Measurements from ENCODE around the gene UBAP1. TPM values are rescaled to one million over a fixed set of nuclear protein-coding genes. Genes with fewer than 3 reads are reported as not detected.

Gene UBAP1
- total RNA-seq, 1 experiment from 2014 or later, result 22.6 TPM

DNA sequence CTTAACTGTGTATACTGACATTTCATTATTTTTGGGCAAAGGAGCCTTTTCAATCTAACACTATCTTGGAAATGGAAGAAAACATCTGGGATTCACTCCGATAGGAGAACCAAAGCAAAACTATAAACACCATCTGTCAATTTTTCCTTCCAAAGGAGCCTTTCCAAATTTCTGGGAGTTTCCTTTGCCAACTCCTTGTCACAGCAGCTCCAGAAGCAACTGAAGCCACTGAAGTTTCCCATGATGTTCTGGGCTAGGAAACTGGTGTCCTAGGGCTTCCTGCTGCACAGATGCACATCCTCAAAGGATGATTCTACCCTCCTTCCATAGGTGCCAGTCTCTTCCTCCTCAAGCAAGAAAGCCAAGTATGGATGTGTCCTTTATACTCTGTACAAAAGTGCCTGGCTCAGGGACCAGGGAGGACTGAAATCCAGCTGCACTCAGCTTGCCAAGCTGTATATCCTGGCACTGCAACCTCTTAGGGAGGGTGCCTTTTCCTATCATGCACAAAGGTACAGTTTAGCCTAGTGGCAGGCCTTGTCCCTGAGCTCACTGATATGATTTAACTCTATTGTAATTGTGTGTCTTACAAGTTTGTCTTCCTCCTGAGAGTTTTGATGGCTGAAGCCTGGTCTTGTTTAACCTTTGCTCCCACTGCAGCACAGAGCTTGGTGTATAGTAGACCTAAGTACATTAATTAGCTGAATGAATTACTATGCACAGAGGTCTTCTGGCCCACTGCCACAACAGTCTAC, 8.4 kb upstream of the UBAP1 start:
- no peaks in the 10 kb centered on the region for H3K79me2 ChIP-seq (ENCODE audit: low read length)
- H2AFZ ChIP-seq (ENCODE audit: low read length), result peak overlapping the region; percentile 63; the same call in 1 of the 2 replicates

DNA sequence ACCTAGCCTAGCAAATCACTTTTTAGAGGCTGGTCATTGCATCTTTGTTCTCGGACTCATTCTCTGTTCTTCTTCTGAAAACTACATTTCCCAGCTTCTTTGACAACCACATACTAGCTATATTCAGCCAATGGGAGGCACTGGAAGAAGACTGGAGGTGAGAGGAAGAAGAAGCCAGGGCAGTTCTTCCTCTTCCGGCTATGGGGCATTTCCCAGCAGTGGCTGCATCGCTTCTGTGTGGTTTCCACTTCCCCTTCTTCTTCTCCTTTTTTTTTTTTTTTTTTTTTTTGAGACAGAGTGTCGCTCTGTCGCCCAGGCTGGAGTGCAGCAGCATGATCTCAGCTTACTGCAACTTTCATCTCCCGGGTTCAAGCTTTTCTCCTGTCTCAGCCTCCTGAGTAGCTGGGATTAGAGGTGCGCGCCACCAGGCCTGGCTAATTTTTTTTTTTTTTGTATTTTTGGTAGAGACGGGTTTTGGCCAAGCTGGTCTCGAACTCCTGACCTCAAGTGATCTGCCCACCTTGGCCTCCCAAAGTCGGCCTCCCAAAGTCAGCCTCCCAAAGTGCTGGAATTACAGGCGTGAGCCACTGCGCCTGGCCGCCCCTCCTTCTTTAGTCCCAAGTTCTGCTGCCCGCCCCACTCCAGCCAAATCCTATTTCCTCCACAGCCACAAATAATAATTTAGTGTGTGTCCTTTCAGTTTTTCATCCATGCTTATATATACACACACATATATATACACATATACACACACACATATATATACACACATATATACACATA, 6.9 kb upstream of the UBAP1 start:
- Histone ChIP-seq H3K36me3 (ENCODE audit: insufficient read depth, low read length) (no peaks in the 10 kb centered on the region), H3K9ac (ENCODE audit: low read length) (peak overlapping the region; percentile 41), H3K79me2 (ENCODE audit: low read length) (no peaks in the 10 kb centered on the region), H3K4me1 (ENCODE audit: low read length) (peaks cover 10% of the 10 kb centered on the region), H3K9me3 (ENCODE audit: low read length) (no peaks in the 10 kb centered on the region), H3K9me2 (replicated peaks; ENCODE audit: insufficient read depth, low read length) (no peaks in the 10 kb centered on the region), H3K27me3 (ENCODE audit: low read length) (no peaks in the 10 kb centered on the region), H3K4me2 (ENCODE audit: low read depth, low read length, poor library complexity, severe bottlenecking) (peak overlapping the region; percentile 54), H3K4me3 (ENCODE audit: low read length) (peak overlapping the region; percentile 30; the same call in 1 of the 2 replicates), H4K20me1 (ENCODE audit: insufficient read depth, low read depth, low read length) (no peaks in the 10 kb centered on the region), H3K27ac (ENCODE audit: low read length) (no peak overlapping the region), H2AFZ (ENCODE audit: low read length) (peak overlapping the region; percentile 83)
- DNase-seq, result peak; percentile 88

More for the DNA sequence above, 8.4 kb upstream of the UBAP1 start:
- Histone ChIP-seq H3K4me1 (ENCODE audit: low read length) (peaks cover 10% of the 10 kb centered on the region), H4K20me1 (ENCODE audit: insufficient read depth, low read depth, low read length) (no peaks in the 10 kb centered on the region), H3K36me3 (ENCODE audit: insufficient read depth, low read length) (no peaks in the 10 kb centered on the region), H3K27me3 (ENCODE audit: low read length) (no peaks in the 10 kb centered on the region), H3K4me3 (ENCODE audit: low read length) (no peak overlapping the region), H3K4me2 (ENCODE audit: low read depth, low read length, poor library complexity, severe bottlenecking) (no peak overlapping the region), H3K9me2 (replicated peaks; ENCODE audit: insufficient read depth, low read length) (no peaks in the 10 kb centered on the region), H3K9me3 (ENCODE audit: low read length) (no peaks in the 10 kb centered on the region), H3K9ac (ENCODE audit: low read length) (no peak overlapping the region), H3K27ac (ENCODE audit: low read length) (no peak overlapping the region)
- no peak for DNase-seq

DNA sequence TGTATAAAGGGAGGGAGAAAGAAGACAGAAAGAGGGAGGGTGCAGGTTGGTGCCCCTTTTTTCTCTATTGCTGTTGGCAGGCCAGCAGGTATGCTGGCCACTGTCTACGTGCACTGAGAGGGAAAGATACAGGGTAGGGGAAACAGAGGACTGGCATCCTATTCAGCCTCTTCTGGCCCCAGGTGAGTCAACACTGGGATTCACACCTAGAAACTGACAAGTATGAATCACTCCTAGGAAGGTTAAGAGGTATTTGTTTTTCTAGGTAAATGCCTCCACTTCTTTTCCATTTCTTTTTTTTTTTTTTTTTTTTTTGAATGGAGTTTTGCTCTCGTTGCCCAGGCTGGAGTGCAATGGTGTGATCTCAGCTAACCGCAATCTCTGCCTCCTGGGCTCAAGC, 2.8 kb upstream of the UBAP1 start:
- no peaks in the 10 kb centered on the region for H4K20me1 ChIP-seq (ENCODE audit: insufficient read depth, low read depth, low read length)
- peaks cover 25% of the 10 kb centered on the region for H3K4me1 ChIP-seq (ENCODE audit: low read length)
- H3K27me3 ChIP-seq (ENCODE audit: low read length), result no peaks in the 10 kb centered on the region
- no peaks in the 10 kb centered on the region for H3K36me3 ChIP-seq (ENCODE audit: insufficient read depth, low read length)
- H3K9me3 ChIP-seq (ENCODE audit: low read length), result no peaks in the 10 kb centered on the region
- no peak overlapping the region for H3K9ac ChIP-seq (ENCODE audit: low read length)
- peaks cover 26% of the 10 kb centered on the region for H3K79me2 ChIP-seq (ENCODE audit: low read length)
- H3K27ac ChIP-seq (ENCODE audit: low read length), result no peak overlapping the region
- H3K4me3 ChIP-seq (ENCODE audit: low read length), result no peak overlapping the region
- H3K9me2 ChIP-seq (replicated peaks; ENCODE audit: insufficient read depth, low read length), result no peaks in the 10 kb centered on the region
- no peak overlapping the region for H2AFZ ChIP-seq (ENCODE audit: low read length)
- H3K4me2 ChIP-seq (ENCODE audit: low read depth, low read length, poor library complexity, severe bottlenecking), result no peak overlapping the region
- DNase-seq, result no peak

DNA sequence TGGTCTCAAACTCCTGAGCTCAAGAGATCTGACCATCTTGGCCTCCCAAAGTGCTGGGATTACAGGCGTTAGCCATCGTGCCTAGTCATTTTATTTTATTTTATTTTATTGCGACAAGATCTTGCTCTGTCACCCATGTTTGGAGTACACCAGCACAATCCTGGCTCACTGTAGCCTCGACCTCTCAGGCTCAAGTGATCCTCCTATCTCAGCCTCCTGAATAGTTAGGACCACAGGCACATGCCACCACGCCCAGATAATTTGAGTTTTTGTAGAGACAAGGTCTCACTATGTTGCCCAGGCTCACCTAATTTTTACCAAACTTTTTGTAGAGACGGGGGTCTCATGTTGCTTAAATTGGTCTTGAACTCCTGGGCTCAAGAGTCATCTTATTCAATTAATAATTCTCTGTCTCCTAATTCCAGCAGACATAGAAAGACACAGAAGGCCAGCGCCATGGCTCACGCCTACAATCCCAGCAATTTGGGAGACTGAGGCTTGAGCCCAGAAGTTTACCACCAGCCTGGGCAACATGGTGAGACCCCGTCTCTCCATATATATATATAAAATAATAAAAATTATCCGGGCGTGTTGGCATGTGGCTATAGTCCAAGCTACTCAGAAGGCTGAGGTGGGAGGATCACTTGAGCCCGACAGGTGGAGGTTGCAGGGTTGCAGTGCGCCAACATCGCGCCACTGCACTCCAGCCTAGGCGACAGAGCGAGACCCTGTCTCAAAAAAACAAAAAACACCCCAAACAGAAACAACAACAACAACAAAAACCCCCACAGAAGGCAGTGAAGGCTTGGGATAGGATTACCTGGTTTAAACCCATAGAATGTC, 1.0 kb upstream of the UBAP1 start:
- Histone ChIP-seq H3K9ac (ENCODE audit: low read length) (peak overlapping the region; percentile 85), H3K9me2 (replicated peaks; ENCODE audit: insufficient read depth, low read length) (no peaks in the 10 kb centered on the region), H3K27ac (ENCODE audit: low read length) (no peak overlapping the region), H3K4me3 (ENCODE audit: low read length) (peak overlapping the region; percentile 95), H3K4me2 (ENCODE audit: low read depth, low read length, poor library complexity, severe bottlenecking) (peak overlapping the region; percentile 90), H3K27me3 (ENCODE audit: low read length) (no peaks in the 10 kb centered on the region), H3K4me1 (ENCODE audit: low read length) (peaks cover 16% of the 10 kb centered on the region), H4K20me1 (ENCODE audit: insufficient read depth, low read depth, low read length) (no peaks in the 10 kb centered on the region), H3K36me3 (ENCODE audit: insufficient read depth, low read length) (no peaks in the 10 kb centered on the region), H3K79me2 (ENCODE audit: low read length) (peaks cover 42% of the 10 kb centered on the region), H2AFZ (ENCODE audit: low read length) (peak overlapping the region; percentile 97), H3K9me3 (ENCODE audit: low read length) (no peaks in the 10 kb centered on the region)
- DNase-seq, result no peak

DNA sequence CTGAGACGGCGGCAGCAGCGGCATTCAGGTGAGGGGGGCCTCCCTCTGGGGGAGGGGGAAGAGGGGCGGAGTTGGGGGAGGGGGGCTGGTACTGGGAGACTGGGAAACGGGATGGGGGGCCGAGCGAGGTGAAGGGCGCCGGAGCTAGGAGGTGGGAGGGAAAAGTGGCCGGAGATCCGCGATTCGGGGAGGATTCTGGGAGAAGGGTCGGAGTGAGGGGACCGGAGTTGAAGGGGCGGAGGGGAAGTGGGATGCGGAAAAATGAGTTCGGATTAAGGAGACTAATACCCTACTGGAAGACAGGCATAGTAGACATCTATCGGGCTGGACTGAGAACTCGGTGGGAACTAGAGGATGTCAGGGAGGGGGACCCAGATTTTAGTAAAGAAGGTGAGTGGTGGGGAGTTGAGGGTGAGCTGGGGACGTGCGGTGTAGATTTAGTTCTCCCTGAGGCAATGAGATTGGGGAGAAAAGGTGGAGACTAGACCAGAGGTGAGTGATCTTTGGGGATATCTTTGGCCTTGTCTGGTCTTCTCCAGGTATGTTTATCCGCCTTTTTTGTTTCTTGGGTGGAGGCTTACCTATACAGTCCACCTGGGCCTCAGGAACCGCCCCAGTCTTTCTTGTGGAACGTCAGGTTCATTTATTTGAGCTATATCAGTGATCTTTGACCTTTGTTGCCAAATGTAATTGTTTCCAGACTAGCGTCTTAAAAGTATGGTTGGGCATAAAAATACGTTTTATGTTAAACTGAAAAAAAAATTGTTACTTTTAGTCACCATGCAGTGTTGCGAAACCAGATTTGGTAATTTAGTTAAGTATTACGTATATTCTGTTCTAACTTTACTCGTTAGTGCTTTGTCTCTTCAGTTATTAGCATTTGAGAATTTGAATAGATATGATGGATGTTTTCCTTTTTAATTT, 632 bp downstream of the UBAP1 start:
- Histone ChIP-seq H3K36me3 (ENCODE audit: insufficient read depth, low read length) (no peaks in the 10 kb centered on the region), H3K79me2 (ENCODE audit: low read length) (peaks cover 55% of the 10 kb centered on the region), H3K4me3 (ENCODE audit: low read length) (peak overlapping the region; percentile 95), H3K9me2 (replicated peaks; ENCODE audit: insufficient read depth, low read length) (no peaks in the 10 kb centered on the region), H3K4me1 (ENCODE audit: low read length) (peaks cover 16% of the 10 kb centered on the region), H3K9me3 (ENCODE audit: low read length) (no peaks in the 10 kb centered on the region), H3K4me2 (ENCODE audit: low read depth, low read length, poor library complexity, severe bottlenecking) (peak overlapping the region; percentile 90), H3K27me3 (ENCODE audit: low read length) (no peaks in the 10 kb centered on the region), H4K20me1 (ENCODE audit: insufficient read depth, low read depth, low read length) (no peaks in the 10 kb centered on the region), H3K27ac (ENCODE audit: low read length) (peak overlapping the region; percentile 40), H3K9ac (ENCODE audit: low read length) (peak overlapping the region; percentile 85), H2AFZ (ENCODE audit: low read length) (peak overlapping the region; percentile 21; the same call in 1 of the 2 replicates)
- peak; percentile 57 for DNase-seq

DNA sequence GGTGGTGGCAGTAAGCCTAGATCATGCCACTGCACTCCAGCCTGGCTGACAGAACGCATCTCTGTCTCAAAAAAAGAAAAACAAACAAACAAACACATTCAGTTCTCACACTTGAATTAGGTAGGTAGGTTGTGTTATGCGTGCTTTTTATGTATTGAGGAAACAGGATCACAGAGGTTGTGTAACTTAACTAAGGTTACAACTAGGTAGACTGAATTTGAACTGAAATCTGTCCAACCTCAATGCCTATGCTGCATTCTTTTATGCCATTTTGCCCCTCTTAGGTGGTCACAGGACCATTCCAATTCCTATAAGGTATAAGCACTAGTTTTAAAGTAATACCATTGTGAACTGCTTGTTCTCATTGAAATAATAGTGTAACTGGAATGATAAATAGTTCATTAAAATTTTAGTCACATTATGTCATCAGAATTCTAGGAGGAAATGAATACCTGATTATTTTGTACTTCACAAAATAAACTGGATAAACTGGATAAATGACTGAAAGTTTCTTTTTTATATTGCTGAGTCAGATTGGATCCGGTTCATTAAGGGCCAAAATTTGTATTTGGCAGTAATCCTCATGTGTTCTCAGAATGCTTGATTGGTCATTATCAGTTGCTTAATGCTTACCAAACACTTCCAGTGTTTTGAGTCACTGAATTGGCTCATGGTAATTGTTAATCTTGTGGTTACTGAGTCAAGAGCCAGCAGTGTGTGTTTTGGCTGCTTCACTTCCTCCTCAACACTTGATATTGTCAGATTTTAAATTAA, 7.1 kb downstream of the UBAP1 start:
- Histone ChIP-seq H3K27ac (ENCODE audit: low read length) (peak overlapping the region; percentile 30; the same call in 1 of the 2 replicates), H3K9ac (ENCODE audit: low read length) (no peak overlapping the region), H3K4me1 (ENCODE audit: low read length) (peaks cover 24% of the 10 kb centered on the region), H3K9me2 (replicated peaks; ENCODE audit: insufficient read depth, low read length) (no peaks in the 10 kb centered on the region), H4K20me1 (ENCODE audit: insufficient read depth, low read depth, low read length) (no peaks in the 10 kb centered on the region), H3K79me2 (ENCODE audit: low read length) (peaks cover 92% of the 10 kb centered on the region), H3K36me3 (ENCODE audit: insufficient read depth, low read length) (no peaks in the 10 kb centered on the region), H2AFZ (ENCODE audit: low read length) (no peak overlapping the region), H3K27me3 (ENCODE audit: low read length) (no peaks in the 10 kb centered on the region), H3K4me2 (ENCODE audit: low read depth, low read length, poor library complexity, severe bottlenecking) (peak overlapping the region; percentile 5), H3K4me3 (ENCODE audit: low read length) (no peak overlapping the region), H3K9me3 (ENCODE audit: low read length) (no peaks in the 10 kb centered on the region)
- DNase-seq, result no peak

DNA sequence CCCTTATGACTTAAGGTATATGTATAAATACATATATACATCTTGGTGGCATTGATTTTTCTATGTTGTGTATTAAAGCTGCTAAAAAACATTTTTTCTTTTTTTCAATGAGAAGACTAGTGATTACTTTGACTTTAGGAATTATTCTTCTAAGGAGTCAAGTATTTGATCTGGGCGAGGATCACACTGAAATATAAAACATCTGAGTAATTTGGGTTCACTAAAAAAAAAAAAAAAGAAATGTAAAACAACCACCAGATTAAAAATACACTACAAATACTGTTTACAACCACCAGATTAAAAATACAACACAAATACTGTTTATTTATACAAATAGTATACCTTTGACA, 9.0 kb downstream of the UBAP1 start:
- H4K20me1 ChIP-seq (ENCODE audit: insufficient read depth, low read depth, low read length), result no peaks in the 10 kb centered on the region
- H3K4me1 ChIP-seq (ENCODE audit: low read length), result peaks cover 24% of the 10 kb centered on the region
- H3K79me2 ChIP-seq (ENCODE audit: low read length), result peaks cover 91% of the 10 kb centered on the region

More for the DNA sequence above, 9.0 kb downstream of the UBAP1 start:
- H3K36me3 ChIP-seq (ENCODE audit: insufficient read depth, low read length), result no peaks in the 10 kb centered on the region
- no peaks in the 10 kb centered on the region for H3K27me3 ChIP-seq (ENCODE audit: low read length)
- H3K27ac ChIP-seq (ENCODE audit: low read length), result peak overlapping the region; percentile 4; the same call in 1 of the 2 replicates
- H3K9ac ChIP-seq (ENCODE audit: low read length), result no peak overlapping the region
- H3K4me2 ChIP-seq (ENCODE audit: low read depth, low read length, poor library complexity, severe bottlenecking), result no peak overlapping the region
- H3K4me3 ChIP-seq (ENCODE audit: low read length), result no peak overlapping the region
- H3K9me3 ChIP-seq (ENCODE audit: low read length), result no peaks in the 10 kb centered on the region
- H3K9me2 ChIP-seq (replicated peaks; ENCODE audit: insufficient read depth, low read length), result no peaks in the 10 kb centered on the region
- DNase-seq, result no peak
- H2AFZ ChIP-seq (ENCODE audit: low read length), result no peak overlapping the region

All from Karpas-422 (cell line).